HG03025 (cell line): ENCODE measurements around the gene SKIC8.

Experiments used
- ATAC-seq: cut with Tn5 transposase; IDR thresholded peaks from one replicate; pipeline ENCODE4 v1.9.1; 2021; ENCODE audit warnings: mild to moderate bottlenecking, moderate library complexity; ENCODE audit not compliant: unreplicated experiment, low FRiP score

Gene SKIC8

GRCh38 chr15:78233496-78233895 is 65.9 kb downstream of the SKIC8 start:
- no peak for ATAC-seq
